Glomerular endothelial cell (primary cell): ENCODE measurements around the gene SDCCAG8. TPM values are rescaled to one million over a fixed set of nuclear protein-coding genes. Genes with fewer than 3 reads are reported as not detected.
A peak's percentile ranks its signal among the peaks of the same experiment; 100 is the strongest.

Experiments
- DNase-seq: peaks from one replicate; pipeline ENCODE4 v3.0.0-alpha.2; 2011; ENCODE audit warnings: low read depth, low spot score; ENCODE audit errors: extremely low read depth
- total RNA-seq: library from RNA; depleted of rRNA; stranded (reverse); fragments of >200 nt; gene quantifications from 2 replicates; pipeline ENCODE4 v1.2.3, GENCODE V29; 2015

SDCCAG8 gene
- total RNA-seq, 1 donor from 2014 or later = 37.5 TPM

- no peak for DNase-seq
Observed at GRCh38 chr1:243253926-243254232, 2.0 kb upstream of the SDCCAG8 start.

GRCh38 chr1:243254233-243254926, 1.5 kb upstream of the SDCCAG8 start:
- no peak for DNase-seq

GRCh38 chr1:243254927-243255790, 682 bp upstream of the SDCCAG8 start, which contains the start of gene CEP170:
TSS of gene CEP170 (minus strand) at chr1:243255281. CDS start at chr1:243225280, 30,001 bp downstream.
- DNase-seq = peak; percentile 98

- DNase-seq = no peak
Observed at GRCh38 chr1:243256590-243256989, 749 bp downstream of the SDCCAG8 start.

- no peak for DNase-seq
Observed at GRCh38 chr1:243257189-243257588, 1.3 kb downstream of the SDCCAG8 start.

GRCh38 chr1:243258731-243259130, 2.9 kb downstream of the SDCCAG8 start:
- no peak for DNase-seq

DNA sequence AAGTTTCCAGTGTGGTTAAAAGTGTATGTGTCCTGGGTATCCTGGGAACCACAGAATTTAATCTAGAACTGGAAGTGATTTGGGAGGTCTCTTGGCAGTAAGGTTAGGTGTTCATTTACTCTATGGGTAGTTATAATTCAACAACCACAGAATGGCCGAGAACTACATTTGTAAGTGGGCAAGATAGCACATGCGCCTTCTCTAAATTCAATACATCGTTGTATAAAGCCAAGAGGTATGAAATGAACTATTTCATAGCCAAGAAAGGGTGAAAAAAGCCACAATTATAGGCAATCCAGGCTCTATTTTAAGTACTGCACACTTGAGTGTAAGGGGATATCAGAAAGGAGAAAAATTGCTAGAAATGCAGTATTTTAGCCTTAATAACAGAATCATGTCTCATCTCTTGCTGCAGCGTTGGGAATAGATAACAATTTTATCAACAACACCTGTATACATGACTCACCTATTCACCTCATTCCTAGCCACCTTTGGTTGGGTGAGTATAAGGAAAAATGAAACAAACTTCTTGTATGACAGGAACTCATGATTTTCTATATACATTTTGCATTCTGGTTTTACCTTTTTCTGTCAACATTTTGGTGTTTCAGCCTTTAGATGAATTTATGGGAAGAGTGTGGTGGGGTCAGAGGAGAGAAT, 4.5 kb downstream of the SDCCAG8 start:
- no peak for DNase-seq

DNA sequence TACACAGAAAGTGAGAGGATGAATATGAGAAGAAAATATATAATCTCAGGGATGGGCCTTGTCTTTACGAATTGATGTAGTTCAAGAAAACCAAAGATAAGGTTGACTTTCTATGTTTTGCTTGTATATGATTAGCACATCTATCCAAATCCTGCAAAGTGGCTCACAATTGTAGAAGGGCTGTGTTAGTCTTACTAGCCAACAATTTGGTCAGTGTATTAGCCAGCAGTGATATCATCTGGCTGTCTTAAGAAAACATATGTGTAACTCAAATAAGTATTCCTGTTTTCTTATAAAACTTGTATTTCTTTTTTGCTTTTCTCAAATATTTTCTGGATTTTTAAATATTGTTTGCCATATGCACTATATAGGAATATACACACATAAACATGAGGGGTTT, 5.5 kb downstream of the SDCCAG8 start:
- DNase-seq = no peak

DNA sequence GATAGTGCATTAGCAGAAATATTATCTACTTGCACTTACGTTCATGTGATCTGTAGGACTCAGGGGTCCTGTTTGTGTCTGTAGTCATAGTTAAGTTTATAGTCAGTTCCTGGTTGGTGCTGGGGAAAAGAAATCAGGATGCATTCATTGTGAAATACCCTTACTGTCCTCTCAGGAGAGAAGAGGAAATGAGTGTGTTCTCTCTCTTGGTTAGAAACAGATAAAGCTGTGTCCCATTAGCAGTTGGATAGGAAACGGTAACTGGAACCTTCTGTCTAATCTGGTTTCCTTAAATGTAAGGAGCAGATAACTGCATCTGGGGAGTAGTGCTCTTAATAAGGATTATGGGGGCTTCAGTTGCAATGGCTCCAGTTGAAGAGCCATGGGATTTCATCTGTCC, 8.9 kb downstream of the SDCCAG8 start:
- peak; percentile 73 for DNase-seq

DNA sequence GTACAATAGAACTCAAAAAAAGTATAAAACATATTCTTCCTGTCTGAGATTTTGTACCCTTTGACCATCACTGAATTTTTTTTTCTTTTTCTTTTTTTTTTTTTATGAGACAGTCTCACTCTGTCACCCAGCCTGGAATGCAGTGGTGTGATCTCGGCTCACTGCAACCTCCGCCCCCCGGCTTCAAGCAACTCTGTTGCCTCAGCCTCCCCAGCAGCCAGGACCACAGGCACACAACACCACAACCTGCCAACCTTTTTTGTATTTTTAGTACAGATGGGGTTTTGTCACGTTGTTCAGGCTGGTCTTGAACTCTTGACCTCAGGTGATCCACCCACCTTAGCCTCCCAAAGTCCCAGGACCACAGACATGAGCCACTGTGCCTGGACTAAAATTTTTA, 10.4 kb downstream of the SDCCAG8 start:
- no peak for DNase-seq

DNA sequence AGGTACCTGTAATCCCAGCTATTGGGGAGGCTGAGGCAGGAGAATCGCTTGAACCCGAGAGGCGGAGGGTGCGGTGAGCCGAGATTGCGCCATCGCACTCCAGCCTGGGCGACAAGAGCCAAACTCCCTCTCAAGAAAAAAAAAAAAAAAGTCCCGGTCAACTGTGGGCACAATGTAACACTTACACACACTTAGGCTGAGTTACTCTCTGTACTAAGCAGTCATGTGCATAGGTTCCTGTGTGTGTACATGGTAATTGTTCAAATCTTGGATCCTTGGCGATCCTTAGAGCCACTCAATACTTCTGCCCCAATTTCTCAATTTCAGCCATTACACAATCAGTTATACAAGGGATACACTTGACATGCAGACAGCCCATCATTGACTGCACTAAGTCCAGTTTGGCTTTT, 11.6 kb downstream of the SDCCAG8 start:
- DNase-seq = no peak

- DNase-seq = peak; percentile 77
Observed at GRCh38 chr1:243267914-243268653, 12.2 kb downstream of the SDCCAG8 start.

- DNase-seq = no peak
Observed at GRCh38 chr1:243268751-243269460, 13.1 kb downstream of the SDCCAG8 start.

DNA sequence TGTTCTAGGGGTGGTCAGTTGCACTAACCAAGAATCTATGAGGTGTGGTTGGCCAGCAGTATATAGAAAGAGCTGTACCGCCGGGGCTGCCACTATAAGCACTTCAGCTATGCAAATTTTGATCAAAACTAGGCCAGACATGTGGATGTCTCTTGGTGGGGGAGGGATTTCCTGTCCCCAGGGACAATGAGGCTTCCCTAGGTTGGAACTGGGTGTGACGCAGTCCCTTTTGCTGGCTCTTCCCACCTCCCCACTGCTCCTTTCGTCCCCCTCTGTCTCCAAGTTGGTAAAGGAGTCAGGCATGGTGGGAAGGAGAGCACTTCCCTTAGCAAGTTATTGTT, 13.6 kb downstream of the SDCCAG8 start:
- DNase-seq = no peak

- no peak for DNase-seq
Observed at GRCh38 chr1:243270097-243270864, 14.4 kb downstream of the SDCCAG8 start.

DNA sequence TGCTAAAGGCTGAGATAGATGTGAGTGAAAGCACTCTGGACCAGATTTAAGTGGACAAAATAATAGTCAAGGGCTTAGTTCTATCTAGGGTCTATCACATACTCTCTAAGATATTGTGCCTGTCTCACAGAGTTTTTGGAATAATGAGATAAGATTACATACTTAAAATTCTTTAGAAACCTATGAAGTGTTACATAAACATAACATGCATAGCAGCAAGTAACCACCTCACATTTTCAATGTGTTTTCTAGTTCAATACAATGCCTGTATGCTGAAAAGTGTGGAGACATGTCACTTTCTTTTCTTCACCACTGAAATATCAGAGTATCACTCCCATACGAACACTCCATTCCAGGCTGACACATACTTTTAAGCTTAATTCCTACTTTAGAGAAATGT, 16.2 kb downstream of the SDCCAG8 start:
- DNase-seq = no peak

DNA sequence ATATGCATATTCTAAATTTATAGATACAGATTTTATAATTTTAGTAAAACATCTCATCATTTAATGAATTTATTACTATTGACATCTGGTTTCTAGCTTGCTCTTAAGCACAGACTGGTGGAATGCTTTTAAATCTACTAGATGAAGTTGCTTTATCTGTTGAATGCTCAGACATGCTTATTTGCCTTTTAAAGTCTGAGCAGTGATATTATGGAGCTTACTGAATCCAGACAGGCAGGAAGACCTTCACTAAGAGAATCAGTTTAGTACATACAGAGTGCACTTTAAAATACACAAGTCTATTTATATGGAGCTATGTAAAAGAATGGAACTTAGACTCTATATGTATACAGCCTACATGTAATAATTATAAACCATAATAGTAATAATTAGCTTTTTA, 16.6 kb downstream of the SDCCAG8 start:
- no peak for DNase-seq

- no peak for DNase-seq
Observed at GRCh38 chr1:243273506-243273905, 17.7 kb downstream of the SDCCAG8 start.

GRCh38 chr1:243273945-243274344, 18.1 kb downstream of the SDCCAG8 start:
- DNase-seq = no peak

DNA sequence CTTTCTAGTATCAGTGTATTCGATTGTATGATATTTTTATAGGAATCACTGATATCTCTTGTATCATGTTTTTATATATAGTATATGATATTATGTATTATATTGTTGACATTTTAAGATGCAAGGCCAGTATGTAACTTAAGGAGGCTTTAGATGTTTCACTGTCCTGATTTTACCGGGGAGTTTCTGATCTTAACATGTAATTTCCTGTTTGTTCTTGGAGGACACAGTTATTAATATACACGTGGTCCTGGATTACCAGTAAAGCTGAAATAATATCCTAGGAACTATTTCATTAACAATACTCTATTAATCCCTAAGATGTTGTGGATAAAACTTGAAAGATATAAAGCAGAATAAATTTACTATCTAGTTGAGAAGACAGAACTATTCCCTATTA, 19.5 kb downstream of the SDCCAG8 start:
- no peak for DNase-seq
